ENCODE results near the gene INO80B.
"Not testable (repeated sequence)": the region's sequence is repeated elsewhere in the genome, so short reads cannot be mapped to it uniquely, and the experiment has no call there.

The INO80B gene
- total RNA-seq, result 0.94 to 1.1 reads per million in 2 donors

DNA sequence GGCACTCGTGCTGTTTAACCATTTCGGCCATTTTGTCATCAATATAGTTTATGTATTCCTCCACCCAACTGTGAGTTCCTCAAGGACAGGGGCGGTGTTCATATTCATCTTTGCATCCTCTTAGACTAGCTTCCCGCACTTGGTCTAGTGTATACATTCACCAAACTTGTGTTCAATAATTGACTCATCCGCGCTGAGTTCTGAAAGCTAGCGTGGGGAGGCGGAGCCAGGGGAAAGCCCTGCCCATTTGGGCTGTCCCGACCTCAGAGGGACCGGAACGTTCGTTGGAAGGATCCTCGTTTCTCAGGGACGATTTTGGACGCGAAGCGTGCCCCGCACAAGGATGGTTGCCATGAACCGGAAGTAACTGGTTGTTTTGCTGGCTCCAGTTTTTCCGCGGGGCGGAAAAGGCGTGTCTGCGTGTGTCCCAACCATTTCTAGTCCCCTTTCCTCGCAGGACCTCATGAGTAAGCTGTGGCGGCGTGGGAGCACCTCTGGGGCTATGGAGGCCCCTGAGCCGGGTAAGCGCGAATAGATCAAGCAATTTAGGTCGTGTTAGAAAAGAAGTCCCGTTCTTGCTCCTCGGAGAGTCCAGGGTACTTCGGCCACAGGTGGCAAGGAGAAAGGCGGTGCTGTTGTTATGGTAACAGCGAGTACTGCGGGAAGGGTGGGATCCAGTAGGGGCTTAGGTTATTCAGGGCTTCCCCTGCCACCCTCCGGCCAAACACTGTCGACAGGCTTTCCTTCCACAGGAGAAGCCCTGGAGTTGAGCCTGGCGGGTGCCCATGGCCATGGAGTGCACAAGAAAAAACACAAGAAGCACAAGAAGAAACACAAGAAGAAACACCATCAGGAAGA lies at the start of gene INO80B:
Gene INO80B, plus strand, starts transcription at position 434 of the 858 bp plus-strand sequence. Its CDS starts 30 bp downstream, at position 464.
- peak; percentile 81 to 98 (median 93) for DNase-seq

DNA sequence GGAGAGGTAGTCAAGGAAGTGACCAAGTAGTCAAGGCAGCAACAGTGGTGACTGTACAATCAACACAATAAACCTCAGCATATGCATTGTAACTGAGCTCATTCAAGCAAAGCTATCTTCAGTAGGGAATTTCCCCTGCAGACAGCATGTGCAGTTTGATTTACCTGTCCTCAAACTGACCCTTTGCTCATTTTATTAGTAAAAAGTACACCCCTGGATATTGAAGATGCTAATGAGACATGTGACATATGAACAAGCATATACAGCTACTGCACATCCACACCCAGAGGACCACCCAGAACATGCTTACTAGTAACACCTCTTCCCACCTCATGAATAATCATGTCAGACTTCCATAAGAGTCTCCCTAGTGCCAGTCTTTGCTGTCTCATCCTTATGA lies 48.9 kb upstream of the INO80B start:
- DNase-seq, result no peak

DNA sequence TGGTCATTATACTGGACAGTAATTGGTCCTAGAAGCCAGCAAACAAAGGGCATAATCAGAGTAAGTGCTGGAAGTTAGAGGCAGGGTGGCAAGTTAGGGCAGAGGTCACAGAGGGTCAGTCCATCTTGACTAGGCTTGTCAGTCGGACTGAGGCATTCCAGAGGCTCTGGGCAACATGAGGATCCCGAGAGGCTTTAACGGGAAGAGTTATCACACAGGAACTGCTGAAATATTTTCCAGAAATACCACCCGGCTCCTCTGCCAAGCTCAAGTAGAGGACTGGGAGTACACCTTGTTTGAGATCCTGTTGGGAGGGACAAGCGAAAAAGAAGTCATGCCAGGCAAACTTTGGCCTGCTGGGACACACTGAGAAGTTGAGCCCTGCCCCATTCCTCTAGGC lies 47.2 kb upstream of the INO80B start:
- no peak for DNase-seq

DNA sequence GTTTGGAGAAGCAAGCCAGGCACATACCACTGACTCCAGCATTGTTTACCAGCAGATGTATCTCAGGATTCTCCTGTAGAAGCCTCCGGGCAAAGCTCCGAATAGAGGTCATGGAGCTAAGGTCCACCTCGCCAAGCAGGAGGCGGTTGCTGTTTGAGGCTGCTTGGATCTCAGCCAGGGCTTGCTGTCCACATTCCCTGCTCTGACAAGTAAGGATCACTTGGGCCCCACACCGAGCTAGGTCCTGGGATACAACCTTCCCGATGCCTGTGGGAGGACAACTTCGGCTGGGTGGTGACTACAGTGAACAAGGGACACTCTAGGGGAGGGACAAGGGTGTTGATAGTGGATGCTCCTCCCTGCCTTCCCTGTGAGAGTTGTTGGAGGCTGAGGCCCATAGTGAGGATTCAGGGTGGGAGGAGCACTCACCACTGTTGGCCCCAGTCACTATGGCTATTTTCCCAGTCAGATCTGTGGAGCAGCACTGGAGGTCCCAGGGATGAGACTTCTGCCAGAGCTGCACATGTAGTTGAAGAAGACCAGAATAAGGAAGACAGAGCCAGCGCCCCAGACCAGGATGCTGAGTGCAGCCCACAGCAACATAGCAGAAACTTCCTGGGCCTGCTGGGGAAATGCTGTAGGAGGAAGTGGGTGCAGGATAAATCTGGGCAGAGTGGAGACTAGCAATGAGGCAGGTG lies 41.7 kb upstream of the INO80B start:
- no peak for DNase-seq

DNA sequence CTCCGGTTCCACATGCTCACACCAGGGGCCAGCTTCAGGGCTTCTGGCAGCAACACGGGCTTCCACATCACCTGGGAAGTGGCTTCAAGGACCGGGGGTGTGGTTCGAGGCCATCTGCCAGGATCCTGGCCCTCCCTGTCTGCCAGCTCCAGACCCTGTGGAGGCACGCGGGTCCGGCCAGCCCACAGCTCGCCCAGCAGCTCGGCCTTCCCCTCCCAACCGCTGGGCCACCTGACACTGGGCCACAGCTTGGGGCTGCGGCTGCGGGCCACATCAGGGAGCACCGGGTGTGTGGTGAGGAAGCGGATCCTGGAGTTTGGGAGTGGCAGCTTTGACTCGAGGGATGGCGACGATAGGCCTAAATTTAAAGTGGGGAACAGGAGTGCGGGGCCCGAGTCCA lies 40.4 kb upstream of the INO80B start:
- DNase-seq, result no peak

DNA sequence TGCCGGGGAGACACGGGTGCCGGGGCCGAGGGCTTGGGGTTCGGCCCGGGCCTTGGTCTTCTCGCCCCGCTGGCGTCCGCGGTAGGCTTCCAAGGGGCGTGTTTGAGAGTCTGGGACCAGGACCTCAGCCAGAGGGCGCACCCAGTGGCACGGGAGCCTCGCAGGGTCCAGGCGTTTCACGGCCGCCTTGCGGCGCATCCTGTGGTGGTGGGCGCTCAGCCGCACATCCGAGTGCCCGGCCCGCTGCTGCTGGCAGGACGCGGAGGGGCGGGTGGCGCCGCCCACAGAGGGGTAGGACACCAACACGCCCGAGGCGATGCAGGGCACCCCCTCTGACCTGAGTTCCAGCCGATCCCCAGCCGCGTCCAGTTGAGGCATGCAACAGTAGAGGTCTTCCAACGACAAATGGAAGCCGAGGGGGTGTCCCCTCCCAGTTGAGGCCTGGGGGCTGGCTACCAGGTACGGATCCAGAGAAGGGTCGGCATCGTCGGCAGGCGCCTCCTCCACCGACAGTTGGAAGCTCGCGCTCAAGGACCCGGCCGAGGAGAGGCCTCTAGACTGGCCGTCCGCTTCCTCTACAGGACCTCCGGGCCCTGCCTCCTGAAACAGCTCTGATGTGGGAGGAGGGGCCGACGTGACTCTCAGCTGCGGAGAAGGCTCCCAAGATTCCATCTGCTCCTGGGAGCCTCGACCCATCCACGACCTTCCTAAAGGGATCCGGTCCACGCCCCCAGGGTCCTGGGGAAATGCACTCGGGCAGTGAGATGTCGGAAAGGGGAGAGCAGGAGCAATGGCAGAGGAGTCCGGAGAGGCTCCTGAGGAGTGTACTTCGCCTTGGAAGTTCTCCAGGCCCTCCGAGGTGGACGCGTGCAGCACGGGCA lies 39.8 kb upstream of the INO80B start:
- DNase-seq, result peak in 1 of 5 experiments; percentile 6

DNA sequence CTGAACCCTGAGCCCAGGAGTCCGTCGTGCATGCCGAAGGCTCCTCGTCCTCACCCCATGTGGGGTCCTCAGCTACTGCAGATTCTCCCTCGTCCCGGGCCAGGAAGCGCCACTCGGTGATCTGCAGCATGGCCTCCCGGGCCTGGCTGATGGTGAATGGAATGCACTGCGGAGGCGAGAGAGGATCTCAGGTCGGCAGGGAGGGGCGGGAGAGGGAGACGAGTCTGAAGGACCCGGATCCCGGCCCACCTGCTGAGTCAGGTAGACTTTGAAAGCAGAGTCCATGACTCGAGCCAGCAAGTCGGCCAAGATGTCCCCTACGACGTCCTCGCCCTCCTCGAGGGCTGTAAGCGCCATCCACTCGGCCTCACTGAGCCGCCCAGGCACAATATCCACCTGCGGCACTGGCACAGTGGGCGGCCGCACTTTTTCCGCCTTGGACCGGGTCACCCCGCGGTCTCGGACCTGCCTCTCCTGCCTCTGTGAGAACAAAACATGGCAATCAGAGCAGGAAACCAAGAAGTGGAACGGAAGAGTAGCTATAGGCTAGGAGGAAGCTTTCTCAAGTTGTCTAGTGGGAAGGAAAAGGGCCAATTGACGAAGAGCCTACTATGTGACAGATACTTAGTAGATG lies 39.0 kb upstream of the INO80B start:
- no peak for DNase-seq

DNA sequence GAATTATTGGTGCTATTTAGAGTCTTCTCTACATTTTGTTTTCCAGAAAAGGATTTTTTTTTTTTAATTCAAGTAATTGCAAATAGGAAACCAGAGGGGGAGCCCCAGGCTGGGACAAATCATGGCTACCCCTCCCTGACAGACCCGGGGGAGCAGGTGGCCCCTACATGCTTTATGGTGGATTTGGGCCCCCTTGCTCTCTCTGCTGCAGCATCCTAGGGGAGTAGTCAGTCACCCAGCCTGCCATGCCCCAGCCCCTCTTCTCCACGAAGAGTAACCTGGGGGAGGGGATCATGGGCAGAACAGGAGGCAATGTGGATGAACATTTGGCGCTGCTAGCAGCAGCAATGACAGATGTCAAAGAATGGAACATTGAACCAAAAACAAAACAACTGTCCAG lies 38.1 kb upstream of the INO80B start:
- DNase-seq, result no peak

DNA sequence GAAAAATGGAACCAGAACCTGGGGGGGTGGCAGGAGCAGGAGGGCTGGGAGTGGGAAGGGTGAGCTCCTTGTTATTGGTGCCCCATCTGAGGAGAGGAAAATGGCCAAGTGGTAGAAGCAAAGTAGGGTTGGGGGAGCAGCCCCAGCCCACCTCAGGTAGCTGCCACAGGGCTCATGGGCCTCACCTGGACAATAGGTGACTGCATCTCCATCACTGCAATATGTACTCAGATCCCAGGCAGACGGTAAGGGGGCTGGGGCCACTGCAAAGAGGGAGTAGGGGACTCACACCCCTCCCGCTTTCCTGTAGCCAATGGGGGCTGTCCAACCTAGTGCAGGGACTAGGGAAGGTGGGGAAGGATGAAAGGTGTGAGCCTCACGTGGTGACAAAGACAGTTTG lies 37.7 kb upstream of the INO80B start:
- DNase-seq, result no peak

DNA sequence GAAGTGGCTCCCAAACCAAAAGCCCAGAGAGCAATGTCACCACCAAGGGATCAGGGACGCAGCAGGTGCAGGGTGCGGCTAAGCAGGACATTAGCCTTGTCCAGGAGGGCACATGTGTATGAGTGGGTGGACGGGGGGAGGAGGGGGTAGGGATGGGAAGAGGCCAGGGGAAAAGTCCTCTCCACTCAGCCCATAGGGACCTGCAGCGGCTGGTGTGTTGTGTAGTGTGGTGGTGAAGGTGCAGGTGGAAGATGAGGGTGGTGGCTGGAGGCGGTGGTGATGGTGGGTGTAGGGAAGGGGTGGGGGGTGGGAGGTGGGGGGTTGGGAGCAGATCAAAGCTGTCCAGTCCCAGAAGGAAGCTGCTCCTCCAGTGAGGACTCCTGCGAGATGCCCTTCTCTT lies 37.1 kb upstream of the INO80B start:
- no peak for DNase-seq

DNA sequence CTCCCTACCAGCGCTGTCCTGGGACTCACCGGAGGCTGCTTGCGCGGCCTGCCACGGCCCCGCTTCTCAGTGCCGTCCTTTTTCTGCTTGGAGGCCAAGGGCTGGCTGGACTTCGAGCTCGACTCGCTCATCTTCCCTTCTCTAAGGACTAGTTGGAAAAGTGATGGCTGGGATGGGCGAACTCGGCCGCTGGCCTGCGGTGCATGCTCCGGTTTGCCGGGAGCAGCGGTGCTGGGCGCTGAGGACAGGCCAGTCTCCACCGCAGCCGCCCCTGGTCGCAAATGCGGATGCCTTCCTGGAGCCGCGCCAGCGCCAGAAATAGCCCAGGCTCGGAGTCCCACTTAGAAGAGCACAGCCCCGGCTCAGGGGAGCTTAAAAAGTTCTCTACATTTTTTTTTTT lies 36.6 kb upstream of the INO80B start:
- DNase-seq, result no peak

DNA sequence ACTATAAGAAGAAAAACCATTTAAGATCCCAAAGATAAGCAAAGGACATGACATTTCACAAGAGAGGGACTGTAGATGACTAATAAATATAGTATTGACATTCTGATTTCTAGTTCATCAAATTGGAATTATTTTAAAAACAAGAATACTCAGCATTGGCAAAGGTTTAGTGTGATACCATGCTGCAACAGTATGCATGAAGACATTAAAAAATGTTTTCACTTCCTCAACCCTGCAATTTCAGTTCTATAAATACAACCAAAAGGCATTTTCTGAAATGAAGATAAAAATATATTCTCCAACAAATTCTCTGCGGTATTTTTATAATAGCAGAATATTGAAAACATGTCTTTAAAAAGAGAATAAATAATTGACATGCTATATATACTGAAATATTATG lies 35.5 kb upstream of the INO80B start:
- DNase-seq, result no peak

DNA sequence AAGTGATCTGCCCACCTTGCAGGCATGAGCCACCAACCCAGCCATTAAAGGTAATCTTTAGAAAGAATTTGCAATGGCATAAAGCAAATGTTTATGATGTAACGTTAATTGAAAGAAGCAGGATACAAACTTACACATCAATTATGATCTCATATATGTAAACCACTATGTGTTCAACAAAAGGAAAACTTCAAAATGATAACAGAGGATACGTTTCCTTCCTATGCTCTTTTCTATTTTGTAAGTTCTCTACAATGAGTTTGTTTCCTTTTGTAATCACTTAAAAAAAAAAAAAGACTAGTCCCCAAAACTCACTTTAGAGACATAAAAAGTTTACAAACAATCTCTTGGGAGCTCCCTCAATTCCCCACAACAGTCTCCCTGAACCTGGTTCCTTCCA lies 34.9 kb upstream of the INO80B start:
- DNase-seq, result no peak

DNA sequence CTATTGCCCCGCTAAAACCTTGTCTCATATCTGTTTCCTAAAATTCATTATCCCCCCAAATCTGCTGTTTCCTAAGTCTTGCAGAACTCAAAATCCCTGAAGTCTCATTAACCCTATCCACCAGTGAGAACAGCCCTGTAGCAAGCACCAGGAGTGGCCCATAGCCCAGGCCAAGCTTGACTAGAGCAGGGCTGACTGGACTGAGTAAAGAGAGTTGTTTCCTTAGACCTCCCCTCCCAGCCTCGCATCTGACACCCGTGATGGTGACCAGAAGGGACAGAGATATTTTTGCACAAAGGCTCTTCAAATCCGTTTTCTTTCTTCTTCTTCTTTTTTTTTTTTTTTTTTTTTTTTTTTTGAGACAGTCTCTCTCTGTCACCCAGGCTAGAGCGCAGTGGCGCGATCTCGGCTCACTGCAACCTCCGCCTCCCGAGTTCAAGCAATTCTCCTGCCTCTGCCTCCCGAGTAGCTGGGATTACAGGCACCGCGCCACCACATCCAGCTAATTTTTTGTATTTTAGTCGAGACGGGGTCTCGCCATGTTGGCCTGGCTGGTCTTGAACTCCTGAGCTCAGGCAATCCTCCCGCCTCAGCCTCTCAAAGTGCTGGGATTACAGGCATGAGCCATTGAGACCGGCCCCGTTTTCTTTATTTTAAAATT lies 34.3 kb upstream of the INO80B start:
- DNase-seq, result not testable (repeated sequence)

DNA sequence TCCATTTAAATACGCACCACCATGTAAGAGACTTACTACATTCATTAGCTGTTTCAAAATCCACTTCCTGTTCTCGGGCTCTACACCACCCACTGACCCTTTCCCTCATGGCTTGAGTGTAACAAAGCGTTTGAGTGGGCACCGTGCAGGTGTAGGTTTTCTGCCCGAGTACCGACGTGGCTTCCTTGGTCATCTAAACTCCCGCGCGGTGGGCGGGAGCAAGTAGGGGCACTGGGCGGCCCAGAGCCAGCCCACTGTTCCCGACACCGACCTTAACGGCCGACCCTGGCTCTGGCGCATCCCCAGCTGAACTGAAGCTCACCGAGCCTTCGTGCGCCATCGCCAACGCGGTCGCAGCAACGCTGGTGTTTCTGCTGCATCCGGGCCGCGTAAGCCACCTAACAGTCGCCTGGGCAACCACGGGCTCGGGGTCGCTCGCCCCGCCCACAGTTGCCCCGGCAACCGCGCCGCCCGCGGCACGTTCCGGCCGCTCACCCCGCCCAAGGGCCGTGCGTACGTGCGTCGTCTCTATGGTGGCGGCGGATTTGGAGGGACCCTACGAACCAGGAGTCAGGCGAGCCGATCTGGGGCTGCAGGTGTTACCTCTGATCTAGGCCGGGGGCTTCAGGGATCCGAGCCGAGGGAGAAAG lies 33.5 kb upstream of the INO80B start, which contains the start of the genes C2orf81 and WDR54:
Gene C2orf81, minus strand, starts transcription at position 399 of the 650 bp plus-strand sequence. Its CDS starts 59 bp downstream, at position 340.
Gene WDR54, plus strand, starts transcription at position 510 of the 650 bp plus-strand sequence. CDS start 424 bp downstream, outside the sequence.
- DNase-seq, result peak; percentile 83 to 97 (median 90)

DNA sequence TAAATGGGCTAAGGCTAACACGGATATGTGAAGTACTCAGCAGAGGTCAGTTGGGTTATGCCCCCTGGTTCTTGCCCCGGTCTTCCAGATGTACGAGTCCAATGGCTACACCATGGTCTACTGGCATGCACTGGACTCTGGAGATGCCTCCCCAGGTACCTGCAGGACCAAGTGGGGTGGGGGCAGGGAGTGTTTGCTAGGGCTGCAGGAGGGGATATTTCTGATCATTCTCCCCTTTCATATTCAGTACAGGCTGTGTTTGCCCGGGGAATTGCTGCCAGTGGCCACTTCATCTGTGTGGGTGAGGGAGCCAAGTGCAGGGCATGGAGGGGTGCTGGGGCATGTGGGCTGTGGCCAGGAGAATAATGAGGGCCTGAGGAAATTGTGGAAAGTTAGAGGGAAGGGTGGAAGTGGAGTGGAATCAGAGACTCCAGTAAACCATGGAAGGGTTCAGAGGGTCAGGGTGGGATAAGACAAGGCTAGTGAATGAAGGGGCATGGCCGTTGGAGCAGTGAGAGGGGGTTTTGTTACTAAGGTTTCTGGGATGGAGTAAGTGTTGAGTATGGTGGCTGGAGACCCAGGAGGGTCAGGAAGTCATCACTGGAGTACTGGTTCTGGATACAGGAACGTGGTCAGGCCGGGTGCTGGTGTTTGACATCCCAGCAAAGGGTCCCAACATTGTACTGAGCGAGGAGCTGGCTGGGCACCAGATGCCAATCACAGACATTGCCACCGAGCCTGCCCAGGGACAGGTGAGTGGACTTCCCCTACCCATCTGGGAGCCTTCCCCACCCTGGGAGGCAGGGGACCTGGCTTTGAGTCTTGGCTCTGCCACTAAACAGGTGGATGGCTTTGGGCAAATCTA lies 31.4 kb upstream of the INO80B start:
- DNase-seq, result no peak

DNA sequence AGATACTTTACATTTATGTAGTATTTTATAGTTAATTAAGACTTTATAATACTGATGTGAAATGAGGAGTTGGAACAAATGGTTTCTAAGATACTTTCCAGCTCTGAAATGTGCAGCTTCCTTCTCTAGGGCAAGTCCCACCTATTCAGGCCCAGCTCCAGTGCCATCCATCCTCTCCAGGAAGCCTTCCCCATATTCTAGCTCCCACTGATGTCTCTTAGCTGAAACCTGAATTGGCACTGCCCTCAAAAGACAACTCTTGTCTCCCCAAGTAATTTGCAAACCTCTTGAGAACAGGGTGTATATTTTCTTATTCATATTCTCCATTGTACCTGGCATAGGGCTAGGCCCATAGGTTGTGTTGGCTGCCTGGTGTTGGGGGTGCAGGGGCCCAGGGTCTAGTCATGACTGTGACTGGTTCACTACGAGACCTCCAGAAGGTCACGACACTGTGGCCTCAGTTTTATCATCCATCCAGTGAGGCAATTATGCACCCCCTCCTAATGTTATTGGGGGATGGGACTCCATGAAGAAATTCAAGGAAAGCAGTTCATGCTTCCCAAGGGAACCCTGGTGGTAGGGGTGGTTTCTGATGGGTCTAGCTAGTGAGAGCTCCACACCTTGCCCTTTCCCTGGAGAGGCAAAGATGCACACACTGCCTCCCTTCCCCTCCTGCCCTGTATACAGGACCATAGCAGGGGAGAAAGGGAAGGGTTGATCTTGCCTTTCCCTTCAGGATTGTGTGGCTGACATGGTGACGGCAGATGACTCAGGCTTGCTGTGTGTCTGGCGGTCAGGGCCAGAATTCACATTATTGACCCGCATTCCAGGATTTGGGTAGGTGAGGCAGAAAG lies 30.5 kb upstream of the INO80B start:
- no peak for DNase-seq

DNA sequence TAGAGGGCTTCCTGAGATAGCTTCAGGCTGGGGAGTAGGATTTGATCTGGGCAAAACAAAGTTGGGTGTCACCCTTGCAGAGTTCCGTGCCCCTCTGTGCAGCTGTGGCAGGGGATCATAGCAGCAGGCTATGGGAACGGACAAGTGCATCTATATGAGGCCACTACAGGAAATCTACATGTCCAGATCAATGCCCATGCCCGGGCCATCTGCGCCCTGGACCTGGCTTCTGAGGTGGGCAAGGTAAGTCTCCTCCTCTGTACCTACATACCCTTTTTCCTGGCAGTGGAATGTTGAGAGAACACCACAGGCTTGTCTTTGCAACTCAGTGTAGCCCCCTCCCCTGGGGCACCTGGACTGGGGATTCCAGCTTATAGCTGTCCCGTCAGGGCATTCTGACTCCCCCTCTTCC lies 29.9 kb upstream of the INO80B start:
- DNase-seq, result no peak

DNA sequence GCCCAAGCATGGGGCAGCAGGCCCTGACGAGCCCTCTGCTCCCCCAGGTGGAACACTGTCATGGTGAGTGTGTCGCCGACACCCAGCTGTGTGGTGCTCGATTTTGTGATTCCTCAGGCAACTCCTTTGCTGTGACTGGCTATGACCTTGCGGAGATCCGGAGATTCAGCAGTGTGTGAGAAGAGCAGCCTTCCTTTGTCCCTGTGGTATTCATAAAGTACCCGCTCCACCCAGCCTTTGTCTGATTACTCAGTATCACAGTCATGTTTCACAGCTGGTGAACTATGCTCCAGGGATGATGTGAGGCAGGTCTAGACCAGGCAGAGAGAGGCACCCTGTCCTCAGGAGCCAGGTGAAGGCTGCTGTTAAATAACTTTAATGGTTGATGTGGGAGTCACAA lies 29.4 kb upstream of the INO80B start:
- DNase-seq, result no peak

Measured in T-helper 2 cell (primary cell).